HG03135 (cell line): Measurements from ENCODE around the gene ETV3.

Experiments used
- ATAC-seq: cut with Tn5 transposase; IDR thresholded peaks from one replicate; pipeline ENCODE4 v1.9.1; 2021; ENCODE audit warnings: mild to moderate bottlenecking, moderate library complexity; ENCODE audit not compliant: unreplicated experiment

Gene ETV3

GRCh38 chr1:157162345-157162744, 24.1 kb upstream of the ETV3 start:
- ATAC-seq, result no peak

GRCh38 chr1:157161901-157162300, 23.7 kb upstream of the ETV3 start:
- ATAC-seq, result no peak

DNA sequence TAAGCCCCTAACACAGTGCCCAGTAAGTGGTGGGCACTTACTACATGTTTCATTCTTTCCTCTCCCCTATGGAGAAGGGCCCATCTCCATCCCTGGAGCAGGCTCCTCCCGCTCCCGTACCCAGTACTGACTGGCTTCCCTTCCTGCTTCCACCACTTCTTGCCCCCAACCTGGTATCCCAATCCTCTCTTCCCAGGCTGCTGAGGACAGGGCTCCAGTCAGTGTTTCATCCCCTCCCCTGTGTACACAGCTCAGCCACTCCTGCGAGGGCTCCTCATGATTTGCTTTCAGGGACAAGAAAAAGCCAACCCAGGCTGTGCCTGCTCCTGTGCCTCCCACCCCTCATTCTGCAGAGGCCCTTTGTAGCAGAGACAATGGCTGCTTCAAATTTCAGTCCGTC, 20.8 kb upstream of the ETV3 start:
- no peak for ATAC-seq

DNA sequence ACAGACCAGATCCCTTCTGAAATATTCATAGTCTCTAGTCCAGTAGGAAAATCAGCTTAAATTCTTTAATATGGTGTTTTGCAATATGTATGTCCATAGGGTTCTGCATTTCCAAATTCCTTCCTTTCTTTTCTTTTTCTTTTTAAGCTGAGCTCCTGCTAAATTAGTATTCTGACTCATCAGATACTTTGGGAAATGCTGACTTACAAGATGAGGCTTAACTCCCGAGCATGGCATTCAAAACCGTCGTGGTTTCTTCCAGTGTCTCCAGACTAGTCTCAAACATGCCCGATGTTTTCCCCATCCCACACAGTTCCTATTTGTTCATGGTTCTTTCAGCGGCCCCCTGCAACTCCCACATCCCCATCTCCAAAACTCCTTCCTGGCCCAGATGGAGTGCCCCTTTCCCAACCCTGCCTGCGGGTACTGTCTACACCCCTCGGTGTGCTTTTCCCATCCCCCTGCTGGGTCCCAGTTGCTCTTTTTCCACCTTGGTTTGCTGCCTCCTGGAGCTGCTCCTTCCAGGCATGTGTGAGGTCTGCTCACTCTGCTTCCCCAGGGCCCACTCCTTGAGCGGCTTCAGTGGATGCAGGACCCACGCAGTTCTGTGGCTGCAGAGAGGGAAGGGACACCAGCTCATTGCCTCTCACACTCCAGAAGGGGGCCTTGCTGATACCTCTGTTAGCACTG, 19.5 kb upstream of the ETV3 start:
- no peak for ATAC-seq

- no peak for ATAC-seq
Measured at GRCh38 chr1:157156058-157156541, 17.9 kb upstream of the ETV3 start.

DNA sequence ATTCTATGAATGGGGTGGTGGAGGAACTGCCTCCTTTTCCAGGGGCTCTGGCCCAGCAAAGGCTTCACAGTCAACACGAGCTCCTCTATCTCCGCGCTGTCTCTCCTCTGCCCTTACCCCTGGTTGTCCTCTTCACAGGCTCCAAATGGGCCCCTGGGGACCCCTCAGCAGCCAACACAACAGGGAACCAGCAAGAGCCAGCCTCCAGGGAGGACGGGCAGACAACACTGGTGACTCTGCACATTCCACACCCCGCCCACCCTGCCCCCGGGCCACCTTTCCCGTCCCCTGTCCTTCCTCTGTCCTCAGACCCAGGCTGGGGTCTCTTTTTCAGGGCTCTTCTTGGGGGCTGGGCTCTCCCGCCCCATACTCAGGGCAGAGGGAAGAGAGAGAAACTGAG, 17.5 kb upstream of the ETV3 start:
- ATAC-seq, result no peak

DNA sequence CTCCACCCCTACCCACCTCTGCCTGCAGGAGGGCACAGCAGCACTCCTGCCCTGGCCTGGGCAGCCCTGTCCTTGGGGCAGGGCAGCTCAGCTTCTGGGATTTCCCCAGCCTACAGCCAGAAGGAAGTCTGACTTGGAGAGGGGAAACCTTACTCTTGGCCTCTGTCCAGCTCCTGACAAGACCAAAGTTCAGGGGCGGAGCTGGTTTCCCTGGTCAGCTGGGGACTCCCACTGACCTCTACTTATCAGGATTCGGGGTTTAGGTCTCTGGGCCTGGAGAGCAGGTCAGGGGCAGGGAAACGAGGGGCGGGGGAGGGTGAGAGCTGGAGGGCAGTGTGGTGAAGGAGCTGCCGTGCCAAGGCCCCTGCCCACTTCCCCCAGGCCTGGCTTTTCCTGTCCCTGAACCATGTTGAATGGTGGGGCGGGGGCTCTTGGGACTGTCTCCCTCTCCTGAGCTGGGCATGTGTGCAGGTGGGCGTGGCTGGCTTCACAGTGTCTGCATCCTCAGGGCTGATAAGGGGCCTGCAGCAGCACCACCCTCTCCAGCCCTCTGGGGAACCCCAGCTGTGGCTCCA, 16.8 kb upstream of the ETV3 start:
- ATAC-seq, result no peak

DNA sequence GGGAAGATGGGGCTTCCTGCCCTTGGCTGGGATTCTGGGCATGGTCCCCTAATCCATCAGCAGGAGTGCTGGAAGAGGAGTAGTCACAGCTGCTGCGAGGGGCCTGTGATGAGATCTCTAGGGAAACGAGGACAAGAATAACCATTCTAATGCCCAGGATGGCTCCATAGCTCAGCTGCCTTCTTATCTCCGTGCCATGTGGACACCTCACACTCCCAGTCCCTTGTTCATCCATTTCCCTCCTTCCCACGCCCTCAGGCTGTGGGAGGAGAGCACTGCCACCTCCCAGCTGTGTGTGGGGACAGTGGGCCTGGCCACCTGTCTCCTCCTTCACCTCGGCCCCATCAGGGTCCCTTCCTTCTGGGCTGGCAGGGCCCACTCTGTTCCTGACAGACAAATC, 16.1 kb upstream of the ETV3 start:
- ATAC-seq, result no peak

DNA sequence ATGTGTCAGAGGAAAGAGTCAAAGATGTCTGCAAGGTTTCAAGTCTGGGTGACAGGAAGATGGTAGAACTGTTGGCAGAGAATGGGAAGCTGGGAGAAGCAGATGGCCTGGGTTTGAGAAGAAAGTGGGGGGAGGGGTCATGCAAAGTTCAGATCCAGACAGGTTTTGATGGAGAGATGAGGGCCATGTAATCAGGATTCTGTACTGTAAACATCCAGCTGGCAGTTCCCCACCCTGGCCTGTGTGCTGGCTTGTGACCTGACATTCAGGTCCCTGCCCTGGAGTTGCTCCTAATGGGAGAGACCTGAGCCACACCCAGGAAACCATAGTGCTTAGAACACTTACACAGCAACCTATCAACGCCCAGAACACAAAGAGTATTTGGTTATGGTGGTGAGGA, 15.6 kb upstream of the ETV3 start:
- ATAC-seq, result no peak

DNA sequence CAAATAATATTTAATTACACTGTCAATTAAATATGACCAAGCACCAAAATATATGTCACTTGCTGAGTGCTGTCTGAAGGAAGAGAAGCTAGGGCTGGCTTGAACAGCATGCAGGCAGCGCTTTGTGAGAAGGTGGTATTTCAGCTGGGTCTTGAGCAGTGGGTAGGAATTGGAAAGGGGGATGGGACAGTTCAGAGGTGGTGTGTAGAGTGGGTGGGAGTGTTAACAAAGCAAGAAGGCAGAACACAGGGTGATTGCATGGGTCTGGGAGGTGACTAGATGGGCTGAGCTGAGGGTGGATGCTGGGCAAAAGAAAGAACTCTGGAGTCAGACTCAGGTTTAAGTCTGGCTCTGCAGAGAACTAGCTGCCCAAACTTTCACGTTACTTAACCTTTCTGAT, 14.3 kb upstream of the ETV3 start:
- no peak for ATAC-seq

GRCh38 chr1:157151506-157151905, 13.3 kb upstream of the ETV3 start:
- ATAC-seq, result no peak

GRCh38 chr1:157151073-157151472, 12.9 kb upstream of the ETV3 start:
- no peak for ATAC-seq

DNA sequence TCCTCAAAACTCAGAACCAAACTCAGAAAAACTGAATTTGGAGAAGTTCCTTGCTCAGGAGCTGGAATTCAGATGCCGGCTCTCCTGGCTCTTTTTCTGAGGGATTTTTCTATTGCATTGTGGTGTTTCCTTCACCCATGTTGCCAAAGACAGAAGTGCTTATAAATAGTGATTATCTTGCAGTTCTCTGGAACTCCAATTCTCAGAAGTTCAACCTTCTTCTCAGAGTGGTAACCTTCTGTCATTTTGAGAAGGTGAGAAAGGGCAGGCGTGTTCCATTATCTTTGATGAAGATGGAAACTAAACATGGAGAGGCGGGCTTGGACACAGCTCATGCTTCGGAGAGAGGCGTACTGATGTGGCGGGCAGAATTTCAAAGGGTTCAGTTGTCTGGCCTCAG, 12.4 kb upstream of the ETV3 start:
- ATAC-seq, result no peak

GRCh38 chr1:157147906-157148700, 9.9 kb upstream of the ETV3 start:
- no peak for ATAC-seq

GRCh38 chr1:157147037-157147436, 8.8 kb upstream of the ETV3 start:
- no peak for ATAC-seq

- no peak for ATAC-seq
Measured at GRCh38 chr1:157146244-157146643, 8.0 kb upstream of the ETV3 start.

- ATAC-seq, result no peak
Measured at GRCh38 chr1:157145076-157145475, 6.9 kb upstream of the ETV3 start.

GRCh38 chr1:157144509-157144908, 6.3 kb upstream of the ETV3 start:
- ATAC-seq, result no peak

- no peak for ATAC-seq
Measured at GRCh38 chr1:157142765-157143423, 4.7 kb upstream of the ETV3 start.

- ATAC-seq, result no peak
Measured at GRCh38 chr1:157142201-157142600, 4.0 kb upstream of the ETV3 start.

DNA sequence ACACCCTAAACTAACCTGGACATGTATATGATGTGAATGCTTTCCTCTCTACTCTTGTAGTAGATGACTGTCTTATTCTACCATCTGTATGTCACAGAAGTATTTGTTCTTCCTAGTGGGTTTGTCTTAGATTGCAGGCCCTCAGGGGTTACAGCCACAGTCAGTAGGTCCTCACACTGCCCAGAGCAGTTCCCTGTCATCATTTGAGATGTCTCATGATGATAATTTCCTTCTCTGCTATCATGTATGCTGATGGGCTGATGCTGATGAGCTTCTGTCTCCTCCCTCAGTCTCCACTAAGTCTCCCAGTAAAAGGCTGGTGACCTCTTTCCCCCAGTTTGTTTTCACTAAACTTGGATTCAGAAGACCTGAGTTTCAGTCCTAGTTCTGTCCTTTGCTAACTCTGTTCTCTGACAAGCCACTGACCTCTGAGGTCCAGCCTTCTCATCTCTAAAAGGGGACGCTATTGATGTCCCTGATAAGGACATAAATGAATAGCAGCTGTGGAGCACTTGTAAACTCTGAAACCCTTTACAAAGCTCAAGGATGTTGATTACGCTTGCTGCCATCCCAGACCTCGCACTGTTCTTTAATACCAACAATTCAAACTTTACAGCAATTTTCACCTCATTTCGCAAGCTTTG, 3.1 kb upstream of the ETV3 start:
- ATAC-seq, result no peak
